COR-L47 (cell line): Measurements from ENCODE around the gene HDAC10.
"Not testable (repeated sequence)": the region's sequence is repeated elsewhere in the genome, so short reads cannot be mapped to it uniquely, and the experiment has no call there.

Experiments used
- DNase-seq: peaks from one replicate; lab custom pipeline; 2025; lab: John Stamatoyannopoulos, UW

The HDAC10 gene

DNA sequence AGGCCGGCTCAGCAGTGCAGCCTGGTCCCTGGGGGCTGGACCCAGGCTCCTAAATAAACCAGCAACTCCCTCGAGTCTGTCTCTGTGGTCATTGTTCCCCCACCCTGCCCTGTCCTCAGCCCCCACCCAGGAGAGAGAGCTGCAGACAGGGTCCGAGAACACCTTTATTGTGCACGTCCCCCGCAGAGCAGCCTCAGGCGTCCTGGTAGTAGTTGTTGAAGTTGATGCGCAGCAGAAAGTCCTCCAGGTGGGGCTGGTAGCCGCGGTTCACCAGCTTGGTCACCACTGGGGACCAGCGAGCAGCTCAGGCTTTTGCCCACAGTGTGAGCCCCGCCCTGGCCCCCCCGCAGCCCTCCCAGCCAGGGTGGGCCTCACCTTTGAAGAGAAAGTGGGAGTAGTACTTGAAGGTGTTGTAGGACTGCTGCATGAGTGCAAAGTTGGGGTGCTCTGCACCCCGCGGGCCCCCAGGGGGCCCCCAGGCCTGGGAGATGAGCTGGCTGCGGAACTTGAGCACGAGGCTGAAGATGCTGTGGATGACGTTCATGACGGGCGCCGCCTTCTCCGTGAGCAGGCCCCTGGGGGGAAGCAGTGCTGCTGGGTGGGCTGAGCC lies 33.4 kb downstream of the HDAC10 start:
- DNase-seq = no peak

DNA sequence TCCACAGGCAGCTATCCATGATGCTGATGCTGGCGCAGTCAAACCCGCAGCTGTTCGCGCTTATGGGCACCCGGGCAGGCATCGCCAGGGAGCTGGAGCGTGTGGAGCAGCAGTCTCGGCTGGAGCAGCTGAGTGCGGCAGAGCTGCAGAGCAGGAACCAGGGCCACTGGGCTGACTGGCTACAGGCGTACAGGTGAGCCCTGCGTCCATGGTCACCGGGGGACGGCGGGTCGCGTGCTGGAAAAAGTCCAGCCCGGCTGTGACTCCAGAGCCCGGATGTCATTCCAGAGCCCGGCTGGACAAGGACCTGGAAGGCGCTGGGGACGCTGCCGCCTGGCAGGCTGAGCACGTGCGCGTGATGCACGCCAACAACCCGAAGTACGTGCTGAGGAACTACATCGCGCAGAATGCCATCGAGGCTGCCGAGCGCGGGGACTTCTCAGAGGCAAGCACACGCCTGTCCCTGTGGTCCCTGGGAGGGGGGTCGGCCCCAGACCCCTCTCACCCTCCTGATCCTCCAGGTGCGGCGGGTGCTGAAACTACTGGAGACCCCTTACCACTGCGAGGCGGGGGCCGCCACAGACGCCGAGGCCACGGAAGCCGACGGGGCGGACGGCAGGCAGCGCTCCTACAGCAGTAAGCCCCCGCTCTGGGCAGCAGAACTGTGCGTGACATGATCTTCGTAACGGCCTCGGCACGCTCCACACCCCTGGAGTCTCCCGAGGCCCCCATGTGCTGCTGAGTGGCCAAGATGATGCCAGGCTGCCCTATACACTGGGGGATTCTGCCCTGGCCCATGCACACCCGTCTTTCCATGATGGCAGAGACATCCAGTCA lies 34.2 kb downstream of the HDAC10 start:
- DNase-seq = no peak

DNA sequence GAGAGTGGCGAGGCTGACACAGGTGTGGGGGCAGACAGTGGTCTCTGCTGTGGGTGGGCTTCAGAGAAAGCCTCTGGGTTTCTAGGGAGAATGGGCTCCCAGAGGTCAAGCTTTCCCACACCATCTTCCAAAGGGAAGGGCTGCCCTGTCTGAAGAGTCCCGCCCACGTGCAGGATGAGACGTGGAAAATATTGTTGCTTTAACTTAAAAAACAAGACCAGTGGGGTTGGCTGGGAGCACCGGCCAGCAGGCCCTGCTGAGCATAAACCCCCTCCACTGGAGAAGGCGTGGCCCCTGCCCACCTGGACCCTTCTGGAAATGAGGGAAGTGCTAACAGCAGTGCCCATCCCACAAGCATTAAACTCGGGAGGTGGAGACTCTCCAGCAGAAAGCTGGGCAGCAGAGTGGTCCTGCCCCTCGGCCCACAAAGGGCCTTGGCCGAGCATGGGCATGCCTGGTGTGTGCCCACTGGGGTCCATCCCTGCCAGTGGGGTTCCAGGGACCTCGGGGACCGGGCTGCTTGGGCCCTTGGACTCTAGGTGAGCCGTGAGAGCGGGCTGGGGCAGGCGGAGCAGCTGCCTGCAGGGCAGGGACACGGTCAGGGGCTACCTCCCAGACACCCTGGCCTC lies 34.9 kb downstream of the HDAC10 start:
- DNase-seq = no peak

DNA sequence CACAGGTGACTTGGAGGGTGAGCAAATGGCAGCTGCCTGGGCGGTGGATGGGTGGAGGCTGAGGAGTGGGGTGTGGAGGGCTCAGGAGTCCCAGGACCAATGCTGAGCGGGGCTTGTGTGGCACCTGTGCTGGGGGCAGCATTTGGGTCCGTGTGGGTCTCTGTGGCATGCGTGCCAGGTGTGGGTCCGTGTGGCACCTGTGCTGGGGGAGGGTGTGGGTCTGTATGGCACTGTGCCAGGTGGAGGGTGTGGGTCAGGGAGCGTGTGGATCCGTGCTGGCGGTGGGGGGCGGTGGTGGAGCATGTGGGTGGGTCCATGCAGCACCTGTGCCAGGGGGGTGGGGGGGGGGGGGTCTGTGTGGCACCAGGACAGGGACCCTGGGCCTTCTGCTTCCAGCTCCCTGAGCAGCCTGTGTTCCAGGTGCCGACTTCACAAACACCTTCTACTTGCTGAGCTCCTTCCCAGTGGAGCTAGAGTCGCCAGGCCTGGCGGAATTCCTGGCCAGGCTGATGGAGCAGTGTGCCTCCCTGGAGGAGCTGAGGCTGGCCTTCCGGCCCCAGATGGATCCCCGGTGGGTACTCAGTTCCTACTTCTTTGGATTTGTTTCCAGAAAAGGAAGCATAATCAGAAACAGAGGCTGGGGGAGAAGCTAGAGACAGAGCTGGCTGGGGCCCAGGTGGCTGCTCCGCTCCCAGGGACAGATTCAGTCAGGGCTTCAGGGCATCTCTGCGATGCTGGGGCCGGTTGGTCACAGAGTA lies 35.6 kb downstream of the HDAC10 start:
- no peak for DNase-seq

DNA sequence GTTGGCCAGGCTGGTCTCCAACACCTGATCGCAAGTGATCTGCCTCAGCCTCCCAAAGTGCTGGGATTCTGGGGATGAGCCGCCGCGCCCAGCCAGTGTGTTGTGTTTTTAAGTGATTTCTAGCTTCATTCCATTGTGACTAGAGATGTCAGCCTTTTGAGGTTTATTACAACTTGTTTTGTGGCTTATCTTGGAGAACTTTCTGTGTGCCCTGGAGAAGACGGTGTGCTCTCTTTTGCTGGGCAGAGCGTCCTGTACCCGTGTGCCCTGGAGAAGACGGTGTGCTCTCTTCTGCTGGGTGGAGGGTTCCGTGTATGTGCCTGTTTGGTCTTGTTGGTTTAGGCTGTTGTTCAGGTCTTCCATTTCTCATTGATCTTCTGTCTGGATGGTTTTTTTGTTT lies 37.8 kb downstream of the HDAC10 start:
- DNase-seq = no peak

DNA sequence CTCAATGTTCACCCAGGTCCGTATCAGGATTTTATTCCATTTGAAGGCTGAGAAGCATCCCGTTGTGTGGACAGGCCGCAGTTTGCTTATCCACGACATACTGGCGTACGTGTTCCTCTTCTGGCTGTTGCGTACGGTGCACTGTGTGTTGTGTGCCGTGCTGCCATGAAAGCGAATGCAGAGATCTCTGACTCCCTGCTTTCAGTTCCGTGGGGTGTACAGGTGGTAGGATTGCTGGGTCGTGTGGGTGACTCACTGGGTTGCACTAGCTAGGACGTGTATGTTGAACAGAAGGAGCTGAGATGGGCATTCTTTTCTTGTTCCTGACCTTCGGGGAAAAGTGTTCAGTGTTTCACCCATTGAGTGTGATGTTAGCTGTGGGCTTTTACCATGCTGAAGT lies 39.9 kb downstream of the HDAC10 start:
- no peak for DNase-seq

DNA sequence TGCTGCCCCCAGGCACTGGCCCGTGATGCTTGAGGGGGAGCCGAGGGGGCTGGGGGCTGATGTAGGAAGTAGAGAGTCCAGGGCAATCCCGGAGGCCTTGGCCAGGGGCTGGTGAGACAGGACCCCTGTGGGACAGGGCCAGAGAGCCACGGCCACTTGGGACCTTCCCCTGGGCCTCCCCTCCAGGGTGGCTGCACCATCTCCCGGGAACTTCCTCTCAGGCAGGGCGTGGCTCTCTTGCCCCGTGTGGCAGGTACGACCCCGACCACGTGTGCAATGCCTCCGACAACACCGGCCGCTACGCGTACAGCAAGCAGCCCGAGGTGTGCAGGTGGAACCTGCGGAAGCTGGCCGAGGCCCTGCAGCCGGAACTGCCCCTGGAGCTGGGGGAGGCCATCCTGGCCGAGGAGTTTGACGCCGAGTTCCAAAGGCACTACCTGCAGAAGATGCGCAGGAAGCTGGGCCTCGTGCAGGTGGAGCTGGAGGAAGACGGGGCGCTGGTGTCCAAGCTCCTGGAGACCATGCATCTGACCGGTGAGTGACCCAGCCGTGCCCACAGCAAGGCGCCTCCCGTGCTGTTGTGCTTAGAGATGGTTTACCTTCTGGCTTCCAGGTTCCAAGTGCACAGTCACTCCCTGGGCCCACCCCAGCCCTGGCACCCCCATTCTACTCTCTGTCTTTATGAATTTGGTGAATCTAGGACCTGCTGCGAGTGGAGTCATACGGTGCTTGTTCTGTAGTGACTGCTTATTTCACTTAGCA lies 40.5 kb downstream of the HDAC10 start:
- DNase-seq = no peak

DNA sequence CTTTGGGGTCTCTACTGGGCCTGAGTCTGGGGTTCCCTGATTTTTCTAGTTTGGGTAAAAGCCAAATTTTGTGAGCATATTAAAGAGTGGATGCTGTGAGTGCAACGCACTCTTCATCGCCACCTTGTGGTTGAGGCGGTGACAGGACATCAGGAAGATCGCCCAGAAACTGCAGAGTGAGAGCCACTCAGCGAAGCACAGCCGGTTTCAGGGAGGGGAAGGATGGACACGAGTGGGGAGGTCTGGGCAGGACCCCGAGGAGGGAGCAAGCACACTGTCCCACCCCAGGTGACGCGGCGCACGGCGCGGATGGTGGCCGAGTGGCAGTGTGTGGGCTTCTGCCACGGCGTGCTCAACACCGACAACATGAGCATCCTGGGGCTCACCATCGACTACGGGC lies 41.2 kb downstream of the HDAC10 start:
- no peak for DNase-seq

DNA sequence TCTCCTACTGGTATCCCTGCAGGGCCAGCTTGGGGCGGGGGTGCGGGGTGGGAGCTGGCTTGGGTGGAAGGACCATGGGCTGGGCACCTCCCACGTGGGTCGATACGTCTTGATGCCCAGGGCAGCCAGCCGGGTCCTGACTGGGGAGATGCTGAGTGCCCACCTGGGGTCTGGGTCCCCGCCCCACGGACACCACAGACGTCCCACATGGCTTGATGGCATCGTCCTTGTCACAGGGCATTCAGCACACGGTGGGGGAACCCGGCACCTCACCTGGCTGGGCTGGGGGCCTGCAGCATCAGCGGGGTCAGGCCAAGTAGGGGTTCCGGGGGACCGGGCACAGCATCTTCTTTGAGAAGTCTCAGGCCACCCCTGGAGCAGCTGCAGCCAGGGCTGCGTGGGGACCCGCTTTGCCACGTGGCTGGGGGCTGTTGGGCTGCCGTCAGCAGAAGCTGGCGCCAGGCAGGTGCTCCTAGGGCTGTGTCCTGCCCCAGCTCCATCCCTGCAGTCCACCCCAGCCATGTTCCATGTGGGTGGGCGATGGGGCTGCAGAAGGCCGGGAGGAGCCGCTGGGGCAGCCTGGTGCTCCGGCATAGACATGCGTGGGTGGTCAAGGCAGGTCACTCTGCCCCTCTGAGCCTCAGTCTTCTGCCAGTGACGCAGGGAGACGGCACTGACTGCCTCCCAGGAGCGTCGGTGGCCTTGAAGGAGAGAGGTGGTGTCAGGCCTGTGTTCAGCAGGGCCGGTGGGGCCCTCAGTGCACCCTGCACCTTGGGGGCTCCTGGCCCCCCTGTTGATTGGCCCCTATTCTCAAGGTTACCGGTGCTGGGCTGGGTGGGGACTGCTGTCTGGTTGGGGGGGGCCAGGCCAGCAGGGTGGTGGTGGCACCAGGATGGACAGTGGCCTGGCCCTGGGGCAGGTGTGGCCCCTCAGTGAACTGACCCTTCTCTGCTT lies 41.8 kb downstream of the HDAC10 start:
- DNase-seq = no peak

DNA sequence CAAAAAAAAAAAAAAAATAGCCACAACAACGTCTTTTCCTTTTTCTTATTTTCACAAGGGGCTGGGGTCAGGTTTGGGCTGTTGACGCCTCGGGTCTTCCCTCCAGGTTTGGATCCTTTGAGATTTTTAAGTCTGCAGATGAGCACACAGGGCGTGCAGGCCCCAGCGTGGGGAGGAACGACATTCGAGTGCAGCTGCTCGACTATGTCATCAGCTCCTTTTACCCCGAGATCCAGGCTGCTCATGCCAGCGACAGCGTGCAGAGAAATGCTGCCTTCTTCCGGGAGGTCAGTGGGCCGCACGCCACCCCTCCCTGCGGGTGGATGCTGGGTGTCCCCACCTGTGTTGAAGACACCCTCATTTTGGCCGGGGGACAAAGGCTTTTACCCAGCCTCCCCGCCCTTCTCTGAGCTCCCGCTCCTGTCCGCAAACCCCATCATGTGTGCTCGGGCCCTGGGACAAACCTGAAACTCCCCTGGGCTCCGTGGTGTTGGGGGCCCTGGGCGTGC lies 42.6 kb downstream of the HDAC10 start:
- DNase-seq = no peak

DNA sequence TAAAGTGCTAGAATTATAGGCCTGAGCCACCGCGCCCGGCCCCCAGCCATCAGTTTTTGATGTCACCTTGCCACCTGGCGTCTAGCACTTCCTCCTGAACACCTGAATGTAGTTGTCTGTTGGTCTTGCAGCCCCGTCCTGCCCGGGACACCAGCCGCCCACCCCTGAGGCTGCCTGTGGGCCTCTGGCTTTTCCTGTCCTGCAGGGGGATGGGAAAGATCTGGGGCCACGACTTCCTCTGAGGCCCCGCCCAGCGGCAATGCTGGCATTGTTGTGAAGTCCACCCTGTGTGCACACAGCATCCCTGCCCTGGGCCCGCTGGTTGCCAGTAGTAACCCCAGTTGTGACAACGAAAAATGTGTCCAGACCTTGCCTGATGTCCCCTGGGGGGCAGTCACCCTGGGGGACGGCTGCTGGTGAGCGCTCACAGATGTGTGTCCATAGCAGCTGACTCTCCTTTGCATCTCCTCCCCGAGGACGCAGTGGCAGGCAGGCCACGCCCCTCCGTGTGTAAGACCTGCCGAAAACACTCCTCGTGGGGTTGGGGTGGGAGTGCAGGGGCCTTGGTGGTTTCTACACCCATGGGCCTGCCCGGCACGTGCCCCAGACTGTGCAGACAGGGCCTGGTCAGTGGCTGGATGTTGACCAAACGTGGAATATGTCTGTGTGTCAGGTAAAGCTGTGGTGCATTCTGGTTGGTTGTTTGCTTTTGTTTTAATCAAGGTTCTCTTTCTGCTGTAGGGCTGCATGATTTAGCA lies 43.5 kb downstream of the HDAC10 start:
- DNase-seq = no peak

DNA sequence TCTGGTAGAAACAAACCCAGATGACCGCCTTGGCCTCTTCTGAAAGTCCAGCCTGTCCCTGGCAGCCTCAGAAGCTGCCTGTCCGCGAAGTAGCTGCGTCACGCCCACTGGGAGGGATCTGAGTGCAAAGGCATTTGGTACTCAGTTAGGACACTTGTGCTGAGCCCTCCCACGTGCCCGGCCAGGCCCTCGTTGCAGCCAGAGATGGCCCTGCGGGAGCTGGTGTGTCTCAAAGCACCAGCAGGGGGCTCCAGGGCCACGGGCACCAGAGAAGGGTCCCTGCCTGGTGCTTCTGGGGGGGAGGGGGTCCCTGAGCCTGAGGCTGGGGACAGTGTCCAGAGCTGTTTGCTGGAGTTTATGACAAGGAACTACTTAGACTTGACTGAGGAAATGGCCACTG lies 44.5 kb downstream of the HDAC10 start:
- no peak for DNase-seq

DNA sequence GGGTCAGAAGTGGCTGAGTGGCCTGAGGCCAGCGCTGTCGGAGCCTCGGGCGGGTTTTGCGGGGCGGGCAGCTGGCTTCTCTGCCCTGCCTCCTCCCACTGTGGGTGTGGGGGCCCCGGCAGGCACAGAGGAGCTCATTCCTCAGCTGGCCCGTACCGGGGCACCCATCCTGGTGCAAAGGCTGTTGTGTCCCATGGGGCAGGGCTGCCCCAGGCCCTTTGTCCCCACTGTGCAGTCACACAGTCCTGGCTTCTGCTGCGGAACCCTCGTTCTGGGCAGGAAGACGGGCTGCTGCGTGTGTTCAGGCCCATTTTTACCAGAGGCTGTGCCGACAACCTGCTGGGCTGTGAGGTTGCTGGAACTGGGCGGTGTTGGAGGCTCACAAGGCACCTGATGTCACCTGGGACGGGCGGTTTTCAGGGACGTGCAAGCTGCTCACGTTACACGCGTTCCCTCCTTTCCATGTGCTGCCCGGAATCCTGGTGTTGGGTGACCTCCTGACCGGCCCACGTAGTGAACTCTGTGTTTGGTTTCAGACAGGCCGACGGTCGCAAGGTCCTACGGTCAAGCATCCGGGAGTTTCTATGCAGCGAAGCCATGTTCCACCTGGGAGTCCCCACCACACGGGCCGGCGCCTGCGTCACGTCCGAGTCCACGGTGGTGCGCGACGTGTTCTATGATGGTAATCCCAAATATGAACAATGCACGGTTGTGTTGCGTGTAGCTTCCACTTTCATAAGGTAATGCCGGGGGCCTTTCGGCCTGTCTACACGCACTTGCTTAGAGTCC lies 45.1 kb downstream of the HDAC10 start:
- no peak for DNase-seq

DNA sequence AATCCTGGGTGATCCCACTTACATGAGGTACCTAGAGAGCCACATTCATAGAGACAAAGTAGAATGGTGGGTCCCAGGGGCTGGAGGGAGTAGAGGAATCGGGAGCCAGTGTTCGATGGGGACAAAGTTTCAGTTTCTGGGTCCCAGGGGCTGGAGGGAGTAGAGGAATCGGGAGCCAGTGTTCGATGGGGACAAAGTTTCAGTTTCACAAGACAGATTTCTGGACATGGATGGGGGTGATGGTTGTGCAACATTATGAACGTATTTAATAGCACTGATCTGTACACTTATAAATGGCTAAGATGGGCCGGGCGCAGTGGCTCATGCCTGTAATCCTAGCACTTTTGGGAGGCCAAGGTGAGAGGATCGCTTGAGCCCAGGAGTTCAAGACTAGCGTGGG lies 46.1 kb downstream of the HDAC10 start:
- not testable (repeated sequence) for DNase-seq

DNA sequence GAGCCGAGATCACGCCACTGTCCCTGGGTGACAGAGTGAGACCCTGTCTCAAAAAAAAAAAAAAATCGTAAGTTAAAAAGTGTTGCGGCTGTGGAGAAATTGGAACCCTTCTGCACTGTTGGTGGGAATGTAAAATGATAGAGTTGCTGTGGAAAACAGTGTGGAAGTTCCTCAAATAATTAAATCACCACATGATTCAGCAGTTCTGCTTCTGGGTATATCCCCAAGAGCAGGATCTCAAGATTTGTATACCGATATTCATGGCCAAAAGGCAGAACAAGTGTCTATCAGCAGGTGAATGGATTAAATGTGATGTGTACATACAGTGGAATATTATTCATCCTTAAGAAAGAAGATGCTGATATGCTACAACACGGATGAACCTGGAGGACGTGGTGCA lies 46.5 kb downstream of the HDAC10 start:
- DNase-seq = no peak

DNA sequence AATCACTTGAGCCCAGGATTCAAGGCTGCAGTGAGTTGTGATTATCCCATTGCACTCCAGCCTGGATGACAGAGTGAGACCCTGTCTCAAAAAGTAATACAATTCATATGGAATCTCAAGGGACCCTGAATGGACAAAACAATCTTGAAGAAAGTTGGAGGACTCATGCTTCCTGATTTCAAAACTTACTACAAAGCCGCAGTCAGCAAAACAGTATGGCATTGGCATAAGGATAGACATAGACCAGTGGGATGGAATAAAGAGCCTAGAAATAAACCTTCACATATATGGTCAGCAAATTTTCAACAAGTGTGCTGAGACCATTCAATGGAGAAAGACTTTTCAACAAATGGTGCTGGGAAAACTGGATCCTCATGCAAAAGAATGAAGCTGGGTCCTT lies 47.8 kb downstream of the HDAC10 start:
- DNase-seq = no peak

DNA sequence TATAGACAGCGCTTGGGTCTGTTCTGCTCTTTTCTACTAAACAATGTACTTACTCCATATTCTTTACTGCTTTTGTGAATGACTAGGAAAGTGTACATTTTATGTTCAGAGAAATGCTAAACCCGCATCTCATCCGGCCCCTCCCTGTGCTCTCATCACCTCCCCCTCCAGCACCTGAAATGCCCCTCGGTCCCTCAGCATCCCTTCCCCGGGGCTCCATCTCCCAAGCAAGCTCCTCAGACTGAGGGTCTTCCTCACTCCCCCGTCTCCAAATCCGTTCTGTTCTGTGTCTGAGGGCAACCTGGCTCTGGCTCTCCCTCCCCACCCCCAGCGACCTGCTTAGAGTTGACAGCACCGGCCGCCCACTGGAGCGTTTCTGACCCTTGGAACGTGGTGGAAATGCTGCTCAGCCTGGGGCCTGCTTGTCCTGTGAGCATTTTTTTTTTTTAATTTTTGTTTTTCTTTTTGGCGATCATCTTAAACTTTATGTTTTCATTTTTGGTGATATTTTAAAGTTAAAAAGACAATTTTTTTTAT lies 48.9 kb downstream of the HDAC10 start:
- DNase-seq = no peak
